Stimulated activated memory B cell treated with anti-CD40 and anti-IgM and Interleukin-4, amounts not matched to agents 10 μg/mL and 1 μg/mL and 100 μg/mL, for 72 hours (primary cell): Measurements from ENCODE around the gene TBC1D22A.

ENCODE experiments used
- ATAC-seq: fragments of 150-1000 bp; cut with Tn5 transposase; 2 replicates; pipeline ENCODE4 v1.10.0; 2021
- H3K27ac Mint-ChIP-seq: one replicate; pipeline ENCODE4 v1.8.0; 2022; ENCODE audit warnings: mild to moderate bottlenecking, mixed read lengths
- H3K27me3 Mint-ChIP-seq: one replicate; pipeline ENCODE4 v1.8.0; 2022; ENCODE audit warnings: mixed read lengths
- H3K36me3 Mint-ChIP-seq: one replicate; pipeline ENCODE4 v1.8.0; 2022; ENCODE audit warnings: mixed read lengths
- H3K4me1 Mint-ChIP-seq: one replicate; pipeline ENCODE4 v1.8.0; 2022; ENCODE audit warnings: mixed read lengths
- H3K4me3 Mint-ChIP-seq: one replicate; pipeline ENCODE4 v1.8.0; 2022; ENCODE audit warnings: mild to moderate bottlenecking, moderate library complexity, mixed read lengths
- H3K9me3 Mint-ChIP-seq: one replicate; pipeline ENCODE4 v1.8.0; 2022; ENCODE audit warnings: mixed read lengths

Gene TBC1D22A

GRCh38 chr22:46762238-46763050, at the start of gene TBC1D22A:
Gene TBC1D22A, plus strand, starts transcription at chr22:46762650. Its CDS starts 137 bp downstream, at chr22:46762787.
- peak within 1 kb of the TSS; percentile 93 for H3K4me3 Mint-ChIP-seq
- peaks cover 29% of the 10 kb centered on the region for H3K36me3 Mint-ChIP-seq
- no peaks in the 10 kb centered on the region for H3K9me3 Mint-ChIP-seq
- peak; percentile 92 for ATAC-seq
- no peaks in the 10 kb centered on the region for H3K27me3 Mint-ChIP-seq
- H3K27ac Mint-ChIP-seq, result peak within 1 kb of the TSS; percentile 99
- peaks cover 56% of the 10 kb centered on the region for H3K4me1 Mint-ChIP-seq

GRCh38 chr22:46714550-46714949, 47.9 kb upstream of the TBC1D22A start:
- no peak overlapping the region for H3K4me3 Mint-ChIP-seq
- no peaks in the 10 kb centered on the region for H3K27me3 Mint-ChIP-seq
- ATAC-seq, result no peak
- no peaks in the 10 kb centered on the region for H3K9me3 Mint-ChIP-seq
- no peaks in the 10 kb centered on the region for H3K4me1 Mint-ChIP-seq
- H3K27ac Mint-ChIP-seq, result no peak overlapping the region
- peaks cover 73% of the 10 kb centered on the region for H3K36me3 Mint-ChIP-seq

- no peak for ATAC-seq
- Mint-ChIP-seq H3K27ac (no peak overlapping the region), H3K9me3 (no peaks in the 10 kb centered on the region), H3K36me3 (peaks cover 50% of the 10 kb centered on the region), H3K4me1 (no peaks in the 10 kb centered on the region), H3K27me3 (no peaks in the 10 kb centered on the region), H3K4me3 (no peak overlapping the region)
Measured at GRCh38 chr22:46719921-46720320, 42.5 kb upstream of the TBC1D22A start.

GRCh38 chr22:46721501-46722085, 40.9 kb upstream of the TBC1D22A start:
- H3K4me1 Mint-ChIP-seq, result no peaks in the 10 kb centered on the region

GRCh38 chr22:46723882-46724281, 38.6 kb upstream of the TBC1D22A start:
- Mint-ChIP-seq H3K4me3 (no peak overlapping the region), H3K4me1 (peaks cover 16% of the 10 kb centered on the region), H3K27ac (no peak overlapping the region), H3K36me3 (peaks cover 34% of the 10 kb centered on the region), H3K27me3 (no peaks in the 10 kb centered on the region), H3K9me3 (no peaks in the 10 kb centered on the region)
- ATAC-seq, result no peak

More at GRCh38 chr22:46721501-46722085, 40.9 kb upstream of the TBC1D22A start:
- no peaks in the 10 kb centered on the region for H3K27me3 Mint-ChIP-seq
- no peak overlapping the region for H3K4me3 Mint-ChIP-seq
- H3K36me3 Mint-ChIP-seq, result peaks cover 42% of the 10 kb centered on the region
- no peak overlapping the region for H3K27ac Mint-ChIP-seq
- H3K9me3 Mint-ChIP-seq, result no peaks in the 10 kb centered on the region
- ATAC-seq, result no peak

GRCh38 chr22:46725096-46725495, 37.4 kb upstream of the TBC1D22A start:
- Mint-ChIP-seq H3K27me3 (no peaks in the 10 kb centered on the region), H3K4me1 (peaks cover 22% of the 10 kb centered on the region), H3K27ac (no peak overlapping the region), H3K36me3 (peaks cover 22% of the 10 kb centered on the region), H3K9me3 (no peaks in the 10 kb centered on the region), H3K4me3 (no peak overlapping the region)
- no peak for ATAC-seq

- H3K36me3 Mint-ChIP-seq, result peaks cover 22% of the 10 kb centered on the region
- H3K4me3 Mint-ChIP-seq, result no peak overlapping the region
- H3K4me1 Mint-ChIP-seq, result peaks cover 34% of the 10 kb centered on the region
Measured at GRCh38 chr22:46726066-46726985, 36.1 kb upstream of the TBC1D22A start.

GRCh38 chr22:46726986-46727317, 35.5 kb upstream of the TBC1D22A start:
- no peak overlapping the region for H3K27ac Mint-ChIP-seq
- H3K4me3 Mint-ChIP-seq, result no peak overlapping the region
- peaks cover 29% of the 10 kb centered on the region for H3K36me3 Mint-ChIP-seq
- H3K4me1 Mint-ChIP-seq, result peaks cover 39% of the 10 kb centered on the region
- H3K9me3 Mint-ChIP-seq, result no peaks in the 10 kb centered on the region
- no peaks in the 10 kb centered on the region for H3K27me3 Mint-ChIP-seq
- no peak for ATAC-seq

More at GRCh38 chr22:46726066-46726985, 36.1 kb upstream of the TBC1D22A start:
- Mint-ChIP-seq H3K27ac (no peak overlapping the region), H3K27me3 (no peaks in the 10 kb centered on the region), H3K9me3 (no peaks in the 10 kb centered on the region)
- peak; percentile 39 for ATAC-seq

GRCh38 chr22:46727813-46728364, 34.6 kb upstream of the TBC1D22A start:
- ATAC-seq, result no peak
- peaks cover 39% of the 10 kb centered on the region for H3K4me1 Mint-ChIP-seq

GRCh38 chr22:46728470-46728869, 34.0 kb upstream of the TBC1D22A start:
- Mint-ChIP-seq H3K9me3 (no peaks in the 10 kb centered on the region), H3K27ac (no peak overlapping the region), H3K4me1 (peaks cover 39% of the 10 kb centered on the region), H3K4me3 (no peak overlapping the region), H3K27me3 (no peaks in the 10 kb centered on the region), H3K36me3 (peaks cover 30% of the 10 kb centered on the region)
- ATAC-seq, result no peak

More at GRCh38 chr22:46727813-46728364, 34.6 kb upstream of the TBC1D22A start:
- no peaks in the 10 kb centered on the region for H3K27me3 Mint-ChIP-seq
- no peaks in the 10 kb centered on the region for H3K9me3 Mint-ChIP-seq
- no peak overlapping the region for H3K27ac Mint-ChIP-seq
- H3K4me3 Mint-ChIP-seq, result no peak overlapping the region
- peaks cover 30% of the 10 kb centered on the region for H3K36me3 Mint-ChIP-seq

GRCh38 chr22:46730568-46731245, 31.7 kb upstream of the TBC1D22A start:
- no peaks in the 10 kb centered on the region for H3K9me3 Mint-ChIP-seq

GRCh38 chr22:46731246-46732040, 31.0 kb upstream of the TBC1D22A start:
- Mint-ChIP-seq H3K27ac (no peak overlapping the region), H3K4me1 (peaks cover 67% of the 10 kb centered on the region)

More at GRCh38 chr22:46730568-46731245, 31.7 kb upstream of the TBC1D22A start:
- H3K27me3 Mint-ChIP-seq, result no peaks in the 10 kb centered on the region
- peaks cover 60% of the 10 kb centered on the region for H3K4me1 Mint-ChIP-seq
- H3K27ac Mint-ChIP-seq, result no peak overlapping the region
- H3K36me3 Mint-ChIP-seq, result peaks cover 21% of the 10 kb centered on the region
- no peak for ATAC-seq
- H3K4me3 Mint-ChIP-seq, result no peak overlapping the region

GRCh38 chr22:46732041-46732379, 30.4 kb upstream of the TBC1D22A start:
- Mint-ChIP-seq H3K9me3 (no peaks in the 10 kb centered on the region), H3K36me3 (peaks cover 21% of the 10 kb centered on the region), H3K27ac (no peak overlapping the region), H3K4me3 (no peak overlapping the region), H3K27me3 (no peaks in the 10 kb centered on the region), H3K4me1 (peaks cover 70% of the 10 kb centered on the region)
- ATAC-seq, result no peak

More at GRCh38 chr22:46731246-46732040, 31.0 kb upstream of the TBC1D22A start:
- ATAC-seq, result no peak
- H3K36me3 Mint-ChIP-seq, result peaks cover 21% of the 10 kb centered on the region
- no peaks in the 10 kb centered on the region for H3K27me3 Mint-ChIP-seq
- H3K4me3 Mint-ChIP-seq, result no peak overlapping the region
- no peaks in the 10 kb centered on the region for H3K9me3 Mint-ChIP-seq

GRCh38 chr22:46732513-46732912, 29.9 kb upstream of the TBC1D22A start:
- no peaks in the 10 kb centered on the region for H3K27me3 Mint-ChIP-seq
- peaks cover 70% of the 10 kb centered on the region for H3K4me1 Mint-ChIP-seq
- H3K36me3 Mint-ChIP-seq, result peaks cover 21% of the 10 kb centered on the region
- H3K27ac Mint-ChIP-seq, result no peak overlapping the region
- H3K9me3 Mint-ChIP-seq, result no peaks in the 10 kb centered on the region
- no peak overlapping the region for H3K4me3 Mint-ChIP-seq
- ATAC-seq, result no peak
